ENCODE measurements around the gene ACKR2. TPM values are rescaled to one million over a fixed set of nuclear protein-coding genes. Genes with fewer than 3 reads are reported as not detected.

The ACKR2 gene
- total and polyA plus RNA-seq, 2 of the 13 experiments (the other 11 are each of a cell fraction or from before 2014, with no cell fraction given), result 1.1 to 1.9 TPM

GRCh38 chr3:42839616-42840015 is 30.4 kb downstream of the ACKR2 start (continued):
- TF ChIP-seq ZNF513 (CRISPR knock-in tag; conservative IDR thresholded peaks at IDR 0.05) (no peak), STAG1 (CRISPR knock-in tag; IDR thresholded peaks at IDR 0.05) (peak; percentile 64), TEAD3 (CRISPR knock-in tag; optimal IDR thresholded peaks at IDR 0.05; ENCODE audit: borderline replicate concordance) (no peak), SP1 (IDR thresholded peaks at IDR 0.05) (no peak), SP1 (CRISPR knock-in tag; IDR thresholded peaks at IDR 0.05) (no peak), ARNT2 (CRISPR knock-in tag; IDR thresholded peaks at IDR 0.05; ENCODE audit: low read depth) (no peak), ZNF501 (CRISPR knock-in tag; IDR thresholded peaks at IDR 0.05) (0 out of 2 replicates have a peak, but pooled peaks have one; percentile 11), TBP (CRISPR knock-in tag; IDR thresholded peaks at IDR 0.05) (no peak), ZNF142 (CRISPR knock-in tag; IDR thresholded peaks at IDR 0.05) (no peak), ZNF761 (CRISPR knock-in tag; conservative IDR thresholded peaks at IDR 0.05) (no peak), ZFP36L1 (CRISPR knock-in tag; IDR thresholded peaks at IDR 0.05) (no peak), RELA (CRISPR knock-in tag; IDR thresholded peaks at IDR 0.05) (no peak), RFXAP (CRISPR knock-in tag; IDR thresholded peaks at IDR 0.05; ENCODE audit: borderline replicate concordance) (no peak), ZMYM2 (CRISPR knock-in tag; IDR thresholded peaks at IDR 0.05) (no peak), TGIF2 (CRISPR knock-in tag; IDR thresholded peaks at IDR 0.05) (no peak), HDAC2 (CRISPR knock-in tag; IDR thresholded peaks at IDR 0.05) (0 out of 2 replicates have a peak, but pooled peaks have one; percentile 31), ZNF234 (CRISPR knock-in tag; conservative IDR thresholded peaks at IDR 0.05) (no peak)
- TF ChIP-seq, protein P1, sequence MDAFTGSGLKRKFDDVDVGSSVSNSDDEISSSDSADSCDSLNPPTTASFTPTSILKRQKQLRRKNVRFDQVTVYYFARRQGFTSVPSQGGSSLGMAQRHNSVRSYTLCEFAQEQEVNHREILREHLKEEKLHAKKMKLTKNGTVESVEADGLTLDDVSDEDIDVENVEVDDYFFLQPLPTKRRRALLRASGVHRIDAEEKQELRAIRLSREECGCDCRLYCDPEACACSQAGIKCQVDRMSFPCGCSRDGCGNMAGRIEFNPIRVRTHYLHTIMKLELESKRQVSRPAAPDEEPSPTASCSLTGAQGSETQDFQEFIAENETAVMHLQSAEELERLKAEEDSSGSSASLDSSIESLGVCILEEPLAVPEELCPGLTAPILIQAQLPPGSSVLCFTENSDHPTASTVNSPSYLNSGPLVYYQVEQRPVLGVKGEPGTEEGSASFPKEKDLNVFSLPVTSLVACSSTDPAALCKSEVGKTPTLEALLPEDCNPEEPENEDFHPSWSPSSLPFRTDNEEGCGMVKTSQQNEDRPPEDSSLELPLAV (CRISPR knock-in tag; conservative IDR thresholded peaks at IDR 0.05; ENCODE audit: low read depth), result no peak
- TF ChIP-seq, protein P2, sequence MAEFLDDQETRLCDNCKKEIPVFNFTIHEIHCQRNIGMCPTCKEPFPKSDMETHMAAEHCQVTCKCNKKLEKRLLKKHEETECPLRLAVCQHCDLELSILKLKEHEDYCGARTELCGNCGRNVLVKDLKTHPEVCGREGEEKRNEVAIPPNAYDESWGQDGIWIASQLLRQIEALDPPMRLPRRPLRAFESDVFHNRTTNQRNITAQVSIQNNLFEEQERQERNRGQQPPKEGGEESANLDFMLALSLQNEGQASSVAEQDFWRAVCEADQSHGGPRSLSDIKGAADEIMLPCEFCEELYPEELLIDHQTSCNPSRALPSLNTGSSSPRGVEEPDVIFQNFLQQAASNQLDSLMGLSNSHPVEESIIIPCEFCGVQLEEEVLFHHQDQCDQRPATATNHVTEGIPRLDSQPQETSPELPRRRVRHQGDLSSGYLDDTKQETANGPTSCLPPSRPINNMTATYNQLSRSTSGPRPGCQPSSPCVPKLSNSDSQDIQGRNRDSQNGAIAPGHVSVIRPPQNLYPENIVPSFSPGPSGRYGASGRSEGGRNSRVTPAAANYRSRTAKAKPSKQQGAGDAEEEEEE (CRISPR knock-in tag; IDR thresholded peaks at IDR 0.05; ENCODE audit: borderline replicate concordance), result no peak
- TF ChIP-seq, protein P3, sequence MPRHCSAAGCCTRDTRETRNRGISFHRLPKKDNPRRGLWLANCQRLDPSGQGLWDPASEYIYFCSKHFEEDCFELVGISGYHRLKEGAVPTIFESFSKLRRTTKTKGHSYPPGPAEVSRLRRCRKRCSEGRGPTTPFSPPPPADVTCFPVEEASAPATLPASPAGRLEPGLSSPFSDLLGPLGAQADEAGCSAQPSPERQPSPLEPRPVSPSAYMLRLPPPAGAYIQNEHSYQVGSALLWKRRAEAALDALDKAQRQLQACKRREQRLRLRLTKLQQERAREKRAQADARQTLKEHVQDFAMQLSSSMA (CRISPR knock-in tag; IDR thresholded peaks at IDR 0.05), result no peak
